HCT116 (cell line): ENCODE results near the gene HMGA1. TPM values are rescaled to one million over a fixed set of nuclear protein-coding genes. Genes with fewer than 3 reads are reported as not detected.

ENCODE experiments used
- ATAC-seq: fragments of 200-7000 bp; cut with Tn5 transposase; 2 replicates; pipeline ENCODE4 v1.9.1; 2020; ENCODE audit warnings: mild to moderate bottlenecking, moderate library complexity
- BruUV-seq: library from RNA; stranded (reverse); fragments of 400-500 nt; replicated peaks from 2 replicates; lab custom pipeline; 2021; lab: Mats Ljungman, UMichigan
- CTCF ChIA-PET: fragments of 300-600 bp; sonication (Branson Sonifier 250); formaldehyde crosslinking; loops from one replicate; lab custom pipeline; 2021; ENCODE audit warnings: antibody characterized with exemption; lab: Charles Lee
- POLR2A ChIA-PET: fragments of 300-600, 350-600 bp; sonication (Branson Sonifier 250); formaldehyde crosslinking; loops from one replicate; lab custom pipeline; 2021; ENCODE audit warnings: antibody characterized with exemption; lab: Charles Lee
- RAD21 ChIA-PET, 2 experiments: fragments of 300-600 bp; sonication (Branson Sonifier 250); formaldehyde crosslinking; loops; one replicate each; lab custom pipeline; 2023; ENCODE audit warnings: low total read pairs in 2 of 2; ENCODE audit not compliant: uncharacterized antibody in 2 of 2, unreplicated experiment in 2 of 2, low non-redundant PET in 1 of 2; lab: Charles Lee
- DNase-seq: peaks from one replicate; pipeline ENCODE4 v3.0.0-alpha.2; 2010; ENCODE audit warnings: low read depth, low spot score
- H2AFZ ChIP-seq: fragments of 200-600 bp; shearing (Covaris generic), sonication (generic); 2 replicates; pipeline ENCODE4 v1.6.1; 2017; ENCODE audit warnings: low read depth, mixed run types, mixed read lengths, antibody characterized with exemption, low read length; ENCODE audit not compliant: poor library complexity, severe bottlenecking
- H3K27ac ChIP-seq: 2 replicates; pipeline ENCODE4 v1.5.1; 2012; ENCODE audit warnings: low read depth, low read length
- H3K27me3 ChIP-seq: fragments of 200-600 bp; sonication (generic); 2 replicates; pipeline ENCODE4 v1.6.1; 2016; ENCODE audit warnings: mixed run types, low read length, mixed read lengths; ENCODE audit not compliant: insufficient read depth
- H3K36me3 ChIP-seq, 2 experiments: fragments of 200-500 bp in 1 of 2; fragments of 200-600 bp in 1 of 2; sonication (Bioruptor generic) in 1 of 2; sonication (generic) in 1 of 2; 2 replicates each; pipeline versions ENCODE4 v1.5.1 to v1.6.1; 2014 to 2016; ENCODE audit warnings: low read length in 2 of 2, inconsistent platforms in 1 of 2, mixed read lengths in 1 of 2, mixed run types in 1 of 2; ENCODE audit not compliant: insufficient read depth in 2 of 2, control insufficient read depth in 1 of 2
- H3K4me1 ChIP-seq, 2 experiments: fragments of 200-600 bp in 1 of 2; sonication (generic) in 1 of 2; 2 replicates each; pipeline versions ENCODE4 v1.5.1 to v1.6.1; 2012 to 2017; ENCODE audit warnings: low read length in 2 of 2, inconsistent platforms in 1 of 2, mild to moderate bottlenecking in 1 of 2, mixed read lengths in 1 of 2, mixed run types in 1 of 2, moderate library complexity in 1 of 2; ENCODE audit not compliant: insufficient read depth in 2 of 2, control insufficient read depth in 1 of 2
- H3K4me2 ChIP-seq: fragments of 200-600 bp; sonication (generic); 2 replicates; pipeline ENCODE4 v1.6.1; 2017; ENCODE audit warnings: mixed run types, low read length, mixed read lengths
- H3K4me3 ChIP-seq, 2 experiments: fragments of 200-600 bp in 1 of 2; sonication (generic) in 1 of 2; replicated peaks in 1 of 2; 2 replicates each; pipeline ENCODE4 v1.5.1; 2011 to 2016; ENCODE audit warnings: low read length in 2 of 2, control low read depth in 1 of 2, low read depth in 1 of 2, mild to moderate bottlenecking in 1 of 2, mixed read lengths in 1 of 2, mixed run types in 1 of 2
- H3K79me2 ChIP-seq: fragments of 200-600 bp; sonication (generic); 2 replicates; pipeline ENCODE4 v1.6.1; 2017; ENCODE audit warnings: mild to moderate bottlenecking, mixed run types, low read length, moderate library complexity, mixed read lengths; ENCODE audit not compliant: insufficient read depth
- H3K9ac ChIP-seq: fragments of 200-600 bp; sonication (generic); 2 replicates; pipeline ENCODE4 v1.6.1; 2016; ENCODE audit warnings: low read length, mixed read lengths
- H3K9me2 ChIP-seq: fragments of 200-600 bp; sonication (generic), shearing (Covaris generic); 2 replicates; pipeline ENCODE4 v1.6.1; 2017; ENCODE audit warnings: mixed run types, mild to moderate bottlenecking, moderate library complexity; ENCODE audit not compliant: insufficient read depth
- H3K9me3 ChIP-seq, 2 experiments: fragments of 200-500 bp in 1 of 2; fragments of 200-600 bp in 1 of 2; sonication (Bioruptor generic) in 1 of 2; sonication (generic) in 1 of 2; 2 replicates each; pipeline ENCODE4 v1.6.1; 2014 to 2017; ENCODE audit warnings: low read length in 2 of 2, mixed read lengths in 2 of 2, inconsistent platforms in 1 of 2, low read depth in 1 of 2, mild to moderate bottlenecking in 1 of 2, mixed run types in 1 of 2, moderate library complexity in 1 of 2; ENCODE audit not compliant: control insufficient read depth in 1 of 2, insufficient read depth in 1 of 2
- H4K20me1 ChIP-seq: fragments of 200-600 bp; sonication (generic), shearing (Covaris generic); 2 replicates; pipeline ENCODE4 v1.6.1; 2017; ENCODE audit warnings: mixed run types, mild to moderate bottlenecking, moderate library complexity; ENCODE audit not compliant: insufficient read depth
- CBX3 ChIP-seq: IDR thresholded peaks from 2 replicates; pipeline ENCODE4 v1.6.1; 2012; ENCODE audit warnings: low read depth
- CEBPB ChIP-seq: IDR thresholded peaks from 2 replicates; pipeline ENCODE4 v1.6.1; 2012; ENCODE audit warnings: low read depth
- EGR1 ChIP-seq: IDR thresholded peaks from 2 replicates; pipeline ENCODE4 v1.6.1; 2012; ENCODE audit warnings: low read depth
- JUND ChIP-seq: IDR thresholded peaks from 2 replicates; pipeline ENCODE4 v1.6.1; 2012
- POLR2AphosphoS5 ChIP-seq: IDR thresholded peaks from 2 replicates; pipeline ENCODE4 v1.6.1; 2011; ENCODE audit warnings: mild to moderate bottlenecking, low read depth, low read length, moderate library complexity
- RAD21 ChIP-seq: IDR thresholded peaks from 2 replicates; pipeline ENCODE4 v1.6.1; 2012; ENCODE audit warnings: low read depth, mild to moderate bottlenecking
- SRF ChIP-seq: IDR thresholded peaks from 2 replicates; pipeline ENCODE4 v1.6.1; 2012; ENCODE audit warnings: low read depth
- TCF7L2 ChIP-seq: IDR thresholded peaks from 2 replicates; pipeline ENCODE4 v1.7.0; 2011; ENCODE audit warnings: borderline replicate concordance, inconsistent platforms; ENCODE audit not compliant: insufficient read depth, insufficient read length; ENCODE audit errors: extremely low read depth
- YY1 ChIP-seq: IDR thresholded peaks from 2 replicates; pipeline ENCODE4 v1.6.1; 2011; ENCODE audit warnings: low read length, low read depth, moderate library complexity, mild to moderate bottlenecking; ENCODE audit not compliant: insufficient replicate concordance; ENCODE audit errors: extremely low read depth
- ZFX ChIP-seq: fragments of 450-650 bp; IDR thresholded peaks from 2 replicates; pipeline ENCODE4 v1.6.1; 2017
- ZNF274 ChIP-seq: fragments of 200-500 bp; sonication (Bioruptor generic); IDR thresholded peaks from 2 replicates; pipeline ENCODE4 v1.6.1; 2014; ENCODE audit warnings: mild to moderate bottlenecking, low read depth, low read length, inconsistent platforms
- intact Hi-C: fragments of 100-400 bp; cut with micrococcal nuclease; formaldehyde crosslinking; loops from 2 replicates; pipeline ENCODE4 v1.10.0; 2022
- total RNA-seq: library from RNA; stranded (reverse); gene quantifications from one replicate; pipeline ENCODE4 v1.2.1, GENCODE V29; 2021; ENCODE audit not compliant: unreplicated experiment
- TF ChIP-seq, protein P1 (sequence below): IDR thresholded peaks from 2 replicates; pipeline ENCODE4 v1.6.1; 2011; ENCODE audit warnings: mild to moderate bottlenecking, low read length, moderate library complexity; ENCODE audit not compliant: insufficient replicate concordance; ENCODE audit errors: extremely low read depth
- TF ChIP-seq, protein P2 (sequence below): IDR thresholded peaks from 2 replicates; pipeline ENCODE4 v1.6.1; 2012
- TF ChIP-seq, protein P3 (sequence below), 3 experiments: fragments of 200-600 bp in 1 of 3; sonication (generic) in 1 of 3; IDR thresholded peaks in 2 of 3; conservative IDR thresholded peaks in 1 of 3; 2 replicates each; pipeline ENCODE4 v1.5.1; 2012 to 2017; ENCODE audit warnings: low read depth in 2 of 3, low read length in 2 of 3, antibody characterized with exemption in 1 of 3, borderline replicate concordance in 1 of 3, control low read depth in 1 of 3, mild to moderate bottlenecking in 1 of 3, mixed read lengths in 1 of 3, mixed run types in 1 of 3, moderate library complexity in 1 of 3; ENCODE audit not compliant: insufficient read depth in 1 of 3

The HMGA1 gene
- total RNA-seq, 1 experiment from 2014 or later, result 2,459 TPM

DNA sequence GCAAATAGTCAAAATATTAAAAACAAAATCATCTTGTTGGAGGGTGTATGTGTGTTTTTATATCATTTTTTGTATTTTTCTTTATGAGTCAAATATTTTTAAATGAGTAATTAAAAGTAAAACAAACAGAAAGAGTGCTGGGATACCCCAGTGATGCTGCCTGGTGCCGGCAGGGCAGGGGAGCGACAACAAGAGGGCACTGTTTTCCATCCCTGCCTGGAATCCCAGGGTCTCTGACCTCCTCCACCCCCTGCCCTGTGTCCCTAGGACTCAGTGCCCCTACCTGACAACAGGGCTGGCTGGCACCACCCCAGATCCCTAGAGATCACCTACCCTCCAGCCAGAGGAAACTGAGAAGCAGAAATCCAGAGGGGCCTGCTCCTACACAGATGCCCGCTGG is 41.9 kb upstream of the HMGA1 start:
- peaks cover 4 to 20% of the 10 kb centered on the region in 2 experiments for H3K4me1 ChIP-seq

More for the DNA sequence above, 41.9 kb upstream of the HMGA1 start:
- Histone ChIP-seq H3K36me3 (no peaks in the 10 kb centered on the region), H3K4me2 (no peak overlapping the region), H3K9ac (no peak overlapping the region), H3K79me2 (no peaks in the 10 kb centered on the region), H3K4me3 (no peak overlapping the region), H3K9me3 (no peaks in the 10 kb centered on the region), H4K20me1 (no peaks in the 10 kb centered on the region), H3K27me3 (no peaks in the 10 kb centered on the region), H3K27ac (no peak overlapping the region), H2AFZ (no peak overlapping the region), H3K9me2 (no peaks in the 10 kb centered on the region)
- no TSS peak for BruUV-seq
- ATAC-seq (no peak), DNase-seq (no peak)
- intact Hi-C loops, result no loop called here
- CTCF ChIA-PET, result interaction anchor here (1.8 kb wide), 1 partner anchor 49 kb away, joined by 11 read pairs; no protein-coding TSS in a partner anchor
- POLR2A ChIA-PET, result interaction anchor here (3.0 kb wide), 1 partner anchor 42 kb away, joined by 19 read pairs; the partner anchor contains the start of gene HMGA1
- TF ChIP-seq ZFX (no peak), ZNF274 (no peak), YY1 (no peak), RAD21 (peak; percentile 21; the same call in 1 of the 2 replicates), EGR1 (no peak), TCF7L2 (no peak), CEBPB (no peak), JUND (no peak), POLR2AphosphoS5 (no peak), CBX3 (no peak), SRF (no peak)
- TF ChIP-seq, protein P1, sequence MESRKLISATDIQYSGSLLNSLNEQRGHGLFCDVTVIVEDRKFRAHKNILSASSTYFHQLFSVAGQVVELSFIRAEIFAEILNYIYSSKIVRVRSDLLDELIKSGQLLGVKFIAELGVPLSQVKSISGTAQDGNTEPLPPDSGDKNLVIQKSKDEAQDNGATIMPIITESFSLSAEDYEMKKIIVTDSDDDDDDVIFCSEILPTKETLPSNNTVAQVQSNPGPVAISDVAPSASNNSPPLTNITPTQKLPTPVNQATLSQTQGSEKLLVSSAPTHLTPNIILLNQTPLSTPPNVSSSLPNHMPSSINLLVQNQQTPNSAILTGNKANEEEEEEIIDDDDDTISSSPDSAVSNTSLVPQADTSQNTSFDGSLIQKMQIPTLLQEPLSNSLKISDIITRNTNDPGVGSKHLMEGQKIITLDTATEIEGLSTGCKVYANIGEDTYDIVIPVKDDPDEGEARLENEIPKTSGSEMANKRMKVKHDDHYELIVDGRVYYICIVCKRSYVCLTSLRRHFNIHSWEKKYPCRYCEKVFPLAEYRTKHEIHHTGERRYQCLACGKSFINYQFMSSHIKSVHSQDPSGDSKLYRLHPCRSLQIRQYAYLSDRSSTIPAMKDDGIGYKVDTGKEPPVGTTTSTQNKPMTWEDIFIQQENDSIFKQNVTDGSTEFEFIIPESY, result no peak
- TF ChIP-seq, protein P2, sequence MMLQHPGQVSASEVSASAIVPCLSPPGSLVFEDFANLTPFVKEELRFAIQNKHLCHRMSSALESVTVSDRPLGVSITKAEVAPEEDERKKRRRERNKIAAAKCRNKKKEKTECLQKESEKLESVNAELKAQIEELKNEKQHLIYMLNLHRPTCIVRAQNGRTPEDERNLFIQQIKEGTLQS, result no peak
- TF ChIP-seq, protein P3, sequence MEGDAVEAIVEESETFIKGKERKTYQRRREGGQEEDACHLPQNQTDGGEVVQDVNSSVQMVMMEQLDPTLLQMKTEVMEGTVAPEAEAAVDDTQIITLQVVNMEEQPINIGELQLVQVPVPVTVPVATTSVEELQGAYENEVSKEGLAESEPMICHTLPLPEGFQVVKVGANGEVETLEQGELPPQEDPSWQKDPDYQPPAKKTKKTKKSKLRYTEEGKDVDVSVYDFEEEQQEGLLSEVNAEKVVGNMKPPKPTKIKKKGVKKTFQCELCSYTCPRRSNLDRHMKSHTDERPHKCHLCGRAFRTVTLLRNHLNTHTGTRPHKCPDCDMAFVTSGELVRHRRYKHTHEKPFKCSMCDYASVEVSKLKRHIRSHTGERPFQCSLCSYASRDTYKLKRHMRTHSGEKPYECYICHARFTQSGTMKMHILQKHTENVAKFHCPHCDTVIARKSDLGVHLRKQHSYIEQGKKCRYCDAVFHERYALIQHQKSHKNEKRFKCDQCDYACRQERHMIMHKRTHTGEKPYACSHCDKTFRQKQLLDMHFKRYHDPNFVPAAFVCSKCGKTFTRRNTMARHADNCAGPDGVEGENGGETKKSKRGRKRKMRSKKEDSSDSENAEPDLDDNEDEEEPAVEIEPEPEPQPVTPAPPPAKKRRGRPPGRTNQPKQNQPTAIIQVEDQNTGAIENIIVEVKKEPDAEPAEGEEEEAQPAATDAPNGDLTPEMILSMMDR (IDR thresholded peaks at IDR 0.05 in 2 of 3, conservative IDR thresholded peaks at IDR 0.05 in 1 of 3; ENCODE audit: borderline replicate concordance in 1 of 3, insufficient read depth in 1 of 3, low read depth in 2 of 3, low read length in 2 of 3), result peak in 2 of 3 experiments; percentile 16 to 19; a peak in 2 of 6 replicates
- RAD21 ChIA-PET, result interaction anchor here in 1 of 2 experiments (1.6 kb wide), 1 partner anchor 52 kb away, joined by 3 read pairs; no protein-coding TSS in a partner anchor
